ENCODE results near the gene TLN1.
A peak's percentile ranks its signal among the peaks of the same experiment; 100 is the strongest.

DNA sequence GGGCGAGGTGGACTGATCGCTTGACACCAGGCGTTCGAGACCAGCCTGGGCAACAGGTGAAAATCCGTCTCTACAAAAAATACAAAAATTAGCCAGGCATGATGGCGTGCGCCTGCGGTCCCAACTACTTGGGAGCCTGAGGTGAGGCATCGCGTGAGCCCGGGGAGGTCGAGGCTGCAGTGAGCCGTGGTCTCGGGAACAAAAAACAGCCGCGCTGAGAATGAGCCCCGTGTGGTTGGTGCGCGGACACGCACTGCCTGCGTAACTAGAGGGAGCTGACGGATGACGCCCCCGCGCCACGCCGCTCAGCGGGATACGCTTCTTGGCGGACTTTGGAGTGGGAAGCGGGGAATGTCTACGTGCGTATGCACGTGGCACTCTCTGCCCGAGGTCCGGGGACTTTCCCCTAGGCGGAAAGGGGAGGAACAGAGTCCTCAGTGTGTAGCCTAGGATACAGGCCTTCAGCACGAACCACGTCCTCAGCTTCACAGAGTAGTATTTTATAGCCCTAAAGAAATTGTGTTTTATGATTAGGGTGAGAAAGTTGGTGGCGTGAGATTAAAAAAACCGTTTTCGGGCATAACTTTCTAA, 74.4 kb downstream of the TLN1 start, which contains the start of gene RMRP:
- TF ChIP-seq CTCF (IDR thresholded peaks at IDR 0.05) (peak; percentile 42 to 62 (median 62)), POLR2AphosphoS5 (IDR thresholded peaks at IDR 0.05) (peak; percentile 91 to 97 (median 96)), POLR2A (IDR thresholded peaks at IDR 0.05) (peak; percentile 85 to 87), EP300 (IDR thresholded peaks at IDR 0.05) (peak; percentile 70 to 99 (median 94))
